Heart left ventricle (tissue), 13 donors: ENCODE results near the gene LGALS9.

Experiments used
- POLR2A ChIP-seq, 2 donors: fragments of 450-650 bp; IDR thresholded peaks; one replicate each; pipeline ENCODE4 v1.6.1; 2017; ENCODE audit warnings: antibody characterized with exemption in 2 of 2, mild to moderate bottlenecking in 2 of 2, moderate library complexity in 2 of 2
- TF ChIP-seq, protein P1 (sequence below), 12 donors: fragments of 200-600 bp; sonication (generic) in 4 of 12; IDR thresholded peaks; one replicate each; pipeline versions ENCODE4 v1.5.0 to v1.8.0; 2018 to 2022; ENCODE audit warnings: antibody characterized with exemption in 12 of 12, mild to moderate bottlenecking in 5 of 12
- donor health status: ischemic (EF 13 %, LVEDD 7.1; RV severe dilation, severe dysfunction).
- donor health status: DM: no; HTN: yes; CAD: no.
- donor health status: DM: no; HTN: no; CAD: no.
- donor health status: ischemic (EF 25% LVEDD 6.9; RV normal size, moderate dysfunction).
- donor health status: ischemic (EF 25% LVEDD 5.7; RV mildly dilated, moderate dysfunction).
- donor health status: ischemic (EF 35%, LVEDD 5.7; RV mildly dilated, moderate dysfunction).
- donor health status: nonischemic (EF 11% LVEDD 7.7; RV severe dilation, severe dysfunction).
- donor health status: DM: yes; HTN: yes; CAD: no.
- donor health status: PGD.
- donor health status: ischemic (EF 29% LVEDD 5.4; RV normal size, mild dysfunction).
- donor health status: nonischemic (EF 23%, LVEDD 6.1; RV moderate dilation, normal function).

DNA sequence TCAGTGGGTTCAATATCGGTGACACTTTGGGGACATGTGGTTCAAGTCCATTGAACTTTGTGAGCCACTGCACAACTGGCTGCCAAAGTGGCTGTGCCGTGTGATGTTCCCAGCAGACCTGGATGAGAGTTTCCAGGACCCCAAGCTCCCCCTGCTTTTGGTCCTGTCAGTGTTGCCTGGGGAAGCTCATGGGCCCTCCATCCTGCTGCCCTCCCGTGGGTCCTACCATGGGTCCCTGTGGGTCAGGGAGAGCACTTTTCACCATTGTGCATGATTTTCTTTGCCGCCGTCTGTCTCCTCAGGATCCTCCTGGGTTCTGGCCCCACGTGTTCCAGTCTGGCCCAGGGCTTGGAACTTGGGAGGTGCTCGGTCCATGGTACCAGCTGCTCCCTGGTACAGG is 38.1 kb downstream of the LGALS9 start:
- TF ChIP-seq, protein P1, sequence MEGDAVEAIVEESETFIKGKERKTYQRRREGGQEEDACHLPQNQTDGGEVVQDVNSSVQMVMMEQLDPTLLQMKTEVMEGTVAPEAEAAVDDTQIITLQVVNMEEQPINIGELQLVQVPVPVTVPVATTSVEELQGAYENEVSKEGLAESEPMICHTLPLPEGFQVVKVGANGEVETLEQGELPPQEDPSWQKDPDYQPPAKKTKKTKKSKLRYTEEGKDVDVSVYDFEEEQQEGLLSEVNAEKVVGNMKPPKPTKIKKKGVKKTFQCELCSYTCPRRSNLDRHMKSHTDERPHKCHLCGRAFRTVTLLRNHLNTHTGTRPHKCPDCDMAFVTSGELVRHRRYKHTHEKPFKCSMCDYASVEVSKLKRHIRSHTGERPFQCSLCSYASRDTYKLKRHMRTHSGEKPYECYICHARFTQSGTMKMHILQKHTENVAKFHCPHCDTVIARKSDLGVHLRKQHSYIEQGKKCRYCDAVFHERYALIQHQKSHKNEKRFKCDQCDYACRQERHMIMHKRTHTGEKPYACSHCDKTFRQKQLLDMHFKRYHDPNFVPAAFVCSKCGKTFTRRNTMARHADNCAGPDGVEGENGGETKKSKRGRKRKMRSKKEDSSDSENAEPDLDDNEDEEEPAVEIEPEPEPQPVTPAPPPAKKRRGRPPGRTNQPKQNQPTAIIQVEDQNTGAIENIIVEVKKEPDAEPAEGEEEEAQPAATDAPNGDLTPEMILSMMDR (IDR thresholded peaks at IDR 0.05) = no peak
- no peak for TF ChIP-seq POLR2A (IDR thresholded peaks at IDR 0.05)
